HG03558 (cell line): ENCODE results near the gene TSPAN19.
"Not testable (repeated sequence)": the region's sequence is repeated elsewhere in the genome, so short reads cannot be mapped to it uniquely, and the experiment has no call there.

ENCODE experiments used
- ATAC-seq: cut with Tn5 transposase; IDR thresholded peaks from one replicate; pipeline ENCODE4 v1.9.1; 2021; ENCODE audit warnings: moderate number of reproducible peaks; ENCODE audit not compliant: unreplicated experiment; ENCODE audit errors: extremely low read depth

TSPAN19 gene

DNA sequence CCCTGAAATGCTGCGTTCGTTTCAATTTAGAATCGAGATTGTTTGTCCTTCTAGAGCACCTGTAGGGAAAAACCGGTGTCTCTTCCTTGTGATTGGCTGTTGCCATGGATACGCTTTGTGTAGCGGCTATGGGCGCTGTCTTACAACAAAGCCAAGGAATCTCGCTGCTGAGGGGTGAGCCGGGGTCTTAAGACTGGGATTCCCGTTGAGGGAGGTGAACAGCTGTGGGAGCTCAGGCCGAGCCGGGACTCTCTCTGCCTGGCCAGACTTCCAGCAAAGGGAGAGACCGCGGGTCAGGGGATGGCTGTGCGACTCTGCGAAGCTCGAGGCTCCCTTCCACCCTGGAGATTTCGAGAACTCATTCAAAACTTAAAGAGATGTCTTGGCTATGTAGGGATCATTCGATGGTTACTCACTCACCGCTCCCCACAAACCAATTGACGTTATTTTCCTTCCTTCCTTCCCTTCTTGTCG lies at the start of gene TSPAN19, which contains the start of gene LRRIQ1:
Gene TSPAN19, minus strand, starts transcription at position 44 of the 474 bp plus-strand sequence. CDS start 6,331 bp downstream, outside the sequence.
Gene LRRIQ1, plus strand, starts transcription at position 118 of the 474 bp plus-strand sequence. CDS start 1,826 bp downstream, outside the sequence.
- peak; percentile 100 for ATAC-seq

DNA sequence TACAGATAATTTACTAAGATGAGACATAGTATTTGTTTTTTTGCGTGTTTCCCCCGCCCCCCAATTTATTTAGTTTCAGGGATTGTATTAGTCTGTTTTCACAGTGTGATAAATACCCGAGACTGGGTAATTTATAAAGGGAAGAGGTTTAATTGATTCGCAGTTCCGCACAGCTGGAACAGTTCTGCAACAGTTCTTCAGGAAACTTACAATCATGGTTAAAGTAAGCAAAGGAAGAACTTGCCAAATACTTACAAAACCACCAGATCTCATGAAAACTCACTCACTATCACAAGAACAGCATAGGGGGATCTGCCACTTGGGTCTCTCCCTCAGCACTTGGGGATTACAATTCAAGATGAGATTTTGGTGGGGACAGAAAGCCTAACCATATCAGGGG lies 49.0 kb upstream of the TSPAN19 start:
- no peak for ATAC-seq

DNA sequence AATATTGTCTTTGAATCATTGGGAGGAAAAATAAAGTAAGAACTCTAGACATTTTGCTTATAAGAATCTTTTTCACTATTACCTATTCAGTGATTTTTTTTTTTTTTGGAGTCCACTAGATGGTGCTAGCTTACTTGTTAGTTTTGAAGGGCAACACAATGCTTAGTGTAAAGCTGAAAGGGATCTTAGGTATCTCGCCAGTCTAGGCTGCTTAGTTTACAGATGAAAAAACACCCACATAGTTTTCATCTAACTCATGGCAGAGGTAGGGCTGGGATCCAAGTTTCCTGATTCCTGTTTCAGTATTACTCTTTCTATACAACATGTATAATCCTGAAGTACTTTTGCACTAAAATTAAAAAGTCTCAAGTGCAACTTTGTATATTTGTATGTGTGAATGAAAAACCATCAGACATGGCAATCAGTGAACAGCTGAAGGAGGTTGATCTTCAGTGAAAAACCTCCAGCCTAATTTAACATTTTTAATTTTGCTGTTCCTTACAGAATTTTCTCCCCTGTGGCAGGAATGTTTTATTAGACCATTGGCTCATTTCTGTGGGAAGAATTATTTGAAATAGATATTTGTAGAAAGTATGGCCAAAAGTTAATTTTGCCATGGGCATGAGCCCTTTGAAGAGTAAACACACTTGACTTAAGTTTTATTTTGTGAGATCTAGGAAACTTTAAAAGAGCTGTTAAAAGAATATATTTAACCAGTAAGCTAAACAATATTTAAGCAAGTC lies 40.8 kb upstream of the TSPAN19 start:
- peak; percentile 71 for ATAC-seq

DNA sequence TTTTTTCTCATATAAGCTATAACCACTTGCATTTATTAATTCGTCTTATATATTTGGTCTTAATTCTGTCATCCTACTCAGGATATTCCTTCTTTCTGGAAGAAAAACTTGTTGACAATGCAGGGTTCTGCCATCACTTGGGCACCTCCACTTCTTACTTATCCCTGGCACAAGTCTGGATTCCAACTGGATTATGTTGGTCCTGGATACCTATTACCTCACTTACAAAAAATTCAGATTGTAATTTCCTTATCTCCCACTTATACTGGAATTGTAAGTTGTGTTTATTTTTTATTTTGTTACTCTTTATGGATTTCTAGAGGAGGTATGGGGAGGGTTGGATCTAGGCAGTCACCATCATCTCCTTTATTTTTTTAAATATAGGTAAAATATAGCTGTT lies 36.7 kb upstream of the TSPAN19 start:
- ATAC-seq, result no peak

DNA sequence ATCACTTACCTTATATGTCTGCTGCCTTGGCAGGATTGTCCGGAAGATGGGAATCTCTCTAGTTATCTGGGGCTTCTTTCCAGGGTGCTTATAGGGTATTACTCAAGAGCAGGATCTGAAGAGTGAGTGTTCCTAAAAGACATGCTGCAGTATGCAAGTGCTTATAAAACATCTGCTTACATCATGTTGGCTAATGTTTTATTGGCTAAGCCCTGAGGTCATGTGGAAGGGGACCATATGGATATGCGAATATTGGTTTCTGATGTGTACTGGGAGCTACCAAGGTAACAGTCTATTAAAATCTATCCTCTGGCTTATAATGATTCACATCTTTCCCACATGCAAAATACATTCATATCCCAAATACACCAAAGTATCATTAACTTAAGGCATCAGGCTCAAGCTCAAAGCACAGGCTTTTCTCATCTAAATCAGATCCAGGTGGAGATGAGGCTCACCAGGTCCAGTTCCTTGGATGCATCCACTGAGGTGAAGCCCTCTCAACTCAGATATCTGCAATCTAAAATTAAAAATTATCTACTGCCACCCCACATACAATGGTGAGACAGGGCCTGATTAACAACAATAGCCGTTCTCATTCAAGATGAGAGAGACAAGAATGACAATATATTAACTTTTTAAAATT lies 29.9 kb upstream of the TSPAN19 start:
- ATAC-seq, result no peak

DNA sequence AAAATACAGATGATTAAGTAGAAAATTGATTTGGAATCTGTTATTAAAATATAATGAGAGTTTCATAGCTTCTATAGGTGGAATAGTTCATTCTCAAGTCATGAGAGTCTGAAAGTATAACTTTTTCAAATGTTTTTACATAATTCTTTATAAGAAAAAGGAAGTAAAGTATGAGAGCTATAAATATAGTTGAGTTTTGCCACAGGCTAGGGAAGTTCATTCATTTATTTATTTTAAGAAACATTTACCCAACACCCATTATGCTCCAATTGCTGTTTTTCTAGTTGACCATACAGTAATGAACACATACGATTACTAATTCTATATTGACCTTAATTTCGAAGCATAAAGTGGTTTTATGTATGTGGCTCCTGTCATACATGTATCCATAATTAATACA lies 24.8 kb upstream of the TSPAN19 start:
- no peak for ATAC-seq

DNA sequence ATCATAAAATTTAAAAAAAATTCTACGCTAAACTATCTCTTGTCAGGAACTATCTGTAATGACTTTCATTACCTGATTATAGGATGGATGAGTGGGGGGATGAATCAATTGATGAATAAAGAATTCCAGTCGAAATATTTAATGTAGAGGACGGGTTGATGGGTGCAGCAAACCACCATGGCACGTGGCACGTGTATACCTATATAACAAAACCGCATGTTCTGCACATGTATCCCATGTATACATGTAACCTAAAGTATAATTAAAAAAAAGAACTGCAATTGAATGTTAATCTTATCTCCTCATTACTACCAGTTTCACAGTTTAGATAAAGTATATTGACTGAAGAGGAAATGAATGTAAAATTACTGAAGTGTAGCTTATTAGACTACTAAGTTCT lies 23.5 kb upstream of the TSPAN19 start:
- ATAC-seq, result no peak

DNA sequence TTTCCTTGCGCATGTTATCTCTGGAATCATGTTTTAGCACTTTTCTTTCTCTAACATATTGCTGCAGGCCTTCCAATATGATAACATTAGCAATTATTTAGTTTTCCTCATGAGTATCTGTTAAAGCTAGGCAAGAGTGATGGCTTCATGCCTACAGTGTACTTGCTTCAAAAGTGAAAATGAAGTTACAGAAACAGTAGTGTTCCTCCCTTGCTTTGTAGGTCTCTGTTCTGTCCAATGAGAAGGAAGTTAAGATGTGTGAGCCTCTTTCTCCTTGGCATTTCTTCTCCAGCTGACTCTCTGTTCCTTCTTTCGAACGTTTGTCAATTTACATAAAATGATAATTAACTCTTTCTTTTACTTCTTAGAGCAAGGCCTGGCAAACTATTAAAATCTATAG lies 22.3 kb upstream of the TSPAN19 start:
- no peak for ATAC-seq

DNA sequence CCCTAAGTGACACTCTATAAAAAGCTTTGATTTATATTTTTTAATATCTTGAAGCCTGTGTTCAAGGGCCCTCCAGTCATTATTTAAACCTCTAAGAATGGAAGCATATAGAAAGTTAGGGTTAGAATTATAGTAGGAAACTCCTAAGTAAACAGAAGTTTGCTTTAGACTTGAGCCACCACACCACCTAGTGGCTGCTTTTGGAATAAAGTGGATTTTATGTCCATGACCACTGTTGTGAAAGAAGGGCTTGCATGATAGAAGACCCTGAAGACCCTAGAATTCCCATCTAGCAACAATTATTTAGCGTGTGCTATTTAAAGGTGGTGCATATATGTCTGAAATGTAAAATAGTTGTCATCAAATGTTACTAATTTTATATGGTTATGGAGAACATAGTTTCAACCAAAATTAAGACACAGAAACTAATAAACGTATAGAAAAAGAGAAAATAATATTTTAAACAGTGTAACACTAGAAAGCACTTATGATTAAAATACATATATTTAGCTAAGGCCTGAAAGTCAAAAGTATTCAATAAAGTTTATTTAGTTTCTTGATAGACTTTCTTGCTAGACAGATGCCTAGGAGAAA lies 21.4 kb upstream of the TSPAN19 start:
- peak; percentile 47 for ATAC-seq

DNA sequence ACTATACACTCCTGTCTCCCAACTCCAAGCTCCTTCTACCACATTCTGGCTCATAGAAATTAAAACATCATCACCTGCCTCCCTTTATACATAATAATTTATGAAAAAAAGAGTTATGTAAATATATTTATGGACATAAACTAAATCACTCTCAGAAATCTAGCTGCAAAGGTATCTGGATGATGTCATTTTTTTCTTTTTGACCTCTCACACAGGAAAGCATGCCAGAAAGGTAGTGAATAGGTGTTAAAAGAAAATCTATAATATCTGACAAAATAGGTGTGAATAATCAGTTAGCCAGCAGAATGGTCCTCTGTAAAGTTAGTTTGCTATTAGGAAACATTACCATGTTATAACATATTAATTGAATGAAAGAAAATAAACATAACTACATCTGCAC lies 7.8 kb upstream of the TSPAN19 start:
- no peak for ATAC-seq

DNA sequence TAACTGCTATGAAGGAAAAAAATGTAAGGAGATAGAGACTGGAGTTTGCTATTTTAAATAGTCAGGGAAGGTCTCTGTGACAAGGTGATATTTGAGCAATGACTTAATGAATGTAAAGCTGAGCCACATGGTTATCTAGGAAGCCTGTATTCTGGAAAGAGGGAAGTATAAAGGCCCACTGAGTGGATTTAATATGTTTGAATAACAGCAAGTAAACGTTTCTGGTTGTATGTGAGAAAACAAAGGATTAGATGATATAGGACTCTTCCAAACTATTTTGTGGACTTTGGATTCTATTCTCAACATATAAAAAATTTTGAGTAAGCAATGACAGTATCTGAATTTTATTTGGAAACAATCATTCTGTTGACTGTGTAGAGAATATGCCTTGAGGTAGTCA lies 5.3 kb upstream of the TSPAN19 start:
- ATAC-seq, result no peak

DNA sequence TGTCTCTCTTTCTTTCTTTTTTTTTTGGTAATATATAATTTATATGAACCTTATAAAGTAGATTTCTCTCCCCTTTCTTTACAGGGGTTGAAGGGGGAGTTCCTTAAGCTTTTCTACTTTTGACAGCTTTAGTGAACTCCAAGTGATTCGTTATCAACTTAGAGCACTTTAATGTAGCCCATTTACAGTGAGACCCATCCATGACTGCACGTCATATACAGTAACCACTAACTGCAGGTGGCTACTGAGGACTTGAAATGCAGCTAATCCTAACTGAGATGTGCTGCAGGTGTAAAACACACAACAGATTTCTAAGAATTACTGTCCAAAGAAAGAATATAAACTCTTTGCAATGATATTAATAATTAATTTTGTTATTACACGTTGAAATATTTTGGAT lies 656 bp upstream of the TSPAN19 start:
- ATAC-seq, result no peak

DNA sequence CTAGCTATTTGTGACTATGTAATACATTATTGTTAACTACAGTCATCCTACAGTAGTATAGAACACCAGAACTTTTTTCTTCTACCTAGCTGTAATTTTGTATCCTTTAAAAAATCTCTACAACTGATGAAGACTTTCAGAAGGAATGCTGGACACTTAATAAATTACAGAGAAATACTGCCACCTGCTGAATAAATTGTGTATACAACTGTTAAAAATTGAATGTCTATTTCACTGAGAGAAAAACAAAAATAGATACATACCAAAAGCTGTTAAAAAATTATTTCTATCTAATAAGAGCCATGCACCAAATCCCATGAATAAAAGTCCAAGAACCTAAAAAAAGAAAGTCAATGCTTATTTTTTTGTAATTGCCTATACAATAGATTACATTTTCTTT lies 6.6 kb downstream of the TSPAN19 start:
- no peak for ATAC-seq

DNA sequence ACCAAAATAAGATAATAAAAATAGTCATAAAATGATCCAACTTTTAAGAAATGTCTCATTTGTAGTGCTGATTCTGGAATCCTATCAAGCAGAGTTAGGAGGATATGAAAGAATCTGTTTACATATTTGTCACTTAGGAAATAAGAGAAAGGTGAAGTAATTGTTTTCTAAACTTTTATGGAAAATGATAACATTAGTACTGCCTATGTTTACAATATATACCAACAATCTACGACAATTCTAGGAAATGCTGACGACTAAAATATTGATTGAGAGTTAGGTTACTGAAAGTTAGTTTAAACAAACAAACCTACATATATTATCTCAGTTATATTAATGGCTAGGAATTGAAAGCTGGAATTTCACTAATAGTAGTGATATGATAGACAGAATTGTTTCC lies 18.0 kb downstream of the TSPAN19 start:
- ATAC-seq, result no peak

DNA sequence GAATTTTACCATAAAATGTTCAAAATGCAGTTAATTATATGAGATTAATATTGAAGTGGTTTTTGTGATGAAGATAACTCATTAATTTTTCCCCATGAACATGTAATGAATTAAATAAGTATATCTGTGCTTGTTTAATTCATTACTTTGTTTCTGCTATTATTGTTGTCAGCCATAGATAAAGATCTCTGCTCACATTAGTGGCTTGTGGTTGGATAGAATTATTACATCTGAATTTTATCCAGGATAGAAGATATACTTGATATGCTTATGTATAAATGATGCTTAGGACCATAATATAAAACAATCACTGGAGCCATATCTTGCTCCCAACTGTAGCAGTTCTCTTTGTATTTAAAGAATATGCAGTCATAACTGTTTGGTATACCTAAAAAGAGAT lies 18.5 kb downstream of the TSPAN19 start:
- ATAC-seq, result no peak

DNA sequence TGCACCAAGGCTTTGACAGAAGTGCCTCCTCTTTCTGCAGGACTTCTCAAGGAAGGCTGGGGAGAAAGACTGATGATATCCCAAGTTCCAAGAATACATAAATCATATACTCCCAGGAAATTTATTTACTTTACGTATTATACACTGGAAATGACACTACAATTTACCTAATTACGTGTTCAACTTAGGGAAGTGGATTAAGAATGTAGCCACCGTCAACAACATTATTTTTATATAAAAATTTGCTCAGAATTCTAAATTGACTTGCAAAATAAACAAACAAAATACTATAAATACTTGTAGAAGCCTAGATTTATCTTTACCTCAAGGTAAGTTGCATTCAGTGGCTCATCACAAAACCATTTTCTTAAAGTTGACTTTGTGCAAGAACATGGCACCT lies 18.9 kb downstream of the TSPAN19 start:
- ATAC-seq, result no peak

DNA sequence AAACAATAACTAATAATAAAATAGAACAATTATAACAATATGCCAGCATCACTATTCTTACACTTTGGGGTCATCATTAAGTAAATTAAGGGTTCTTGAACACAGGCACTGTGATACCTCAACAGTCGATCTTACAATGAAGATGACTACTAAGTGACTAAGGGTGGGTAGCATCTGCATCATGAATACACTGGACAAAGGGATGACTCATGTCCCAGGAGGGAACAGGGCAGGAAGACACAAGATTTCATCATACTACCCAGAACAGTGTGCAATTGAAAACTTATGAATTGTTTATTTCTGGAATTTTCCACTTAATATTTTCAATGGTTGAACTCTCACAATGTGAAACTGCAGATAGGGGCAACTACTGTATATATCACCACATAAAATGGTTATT lies 19.7 kb downstream of the TSPAN19 start:
- no peak for ATAC-seq

DNA sequence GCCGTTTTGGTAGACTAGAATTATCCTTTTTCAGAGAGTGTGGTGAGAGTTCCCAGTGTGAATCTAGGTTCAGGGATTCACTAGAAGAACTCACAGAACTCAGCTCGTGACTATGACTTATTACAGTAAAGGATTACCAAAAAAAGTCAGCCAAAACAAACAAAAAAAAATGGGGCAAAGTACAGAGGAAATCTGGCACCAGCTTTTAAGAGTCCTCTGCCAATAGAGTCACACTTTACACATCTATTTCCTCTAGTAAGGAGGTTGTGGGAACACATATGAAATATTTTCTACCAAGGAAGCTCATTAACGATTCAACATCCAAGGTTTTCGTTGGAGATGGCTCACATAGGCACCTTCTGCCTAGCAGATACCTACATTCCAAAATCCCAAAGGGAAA lies 28.2 kb downstream of the TSPAN19 start:
- no peak for ATAC-seq

DNA sequence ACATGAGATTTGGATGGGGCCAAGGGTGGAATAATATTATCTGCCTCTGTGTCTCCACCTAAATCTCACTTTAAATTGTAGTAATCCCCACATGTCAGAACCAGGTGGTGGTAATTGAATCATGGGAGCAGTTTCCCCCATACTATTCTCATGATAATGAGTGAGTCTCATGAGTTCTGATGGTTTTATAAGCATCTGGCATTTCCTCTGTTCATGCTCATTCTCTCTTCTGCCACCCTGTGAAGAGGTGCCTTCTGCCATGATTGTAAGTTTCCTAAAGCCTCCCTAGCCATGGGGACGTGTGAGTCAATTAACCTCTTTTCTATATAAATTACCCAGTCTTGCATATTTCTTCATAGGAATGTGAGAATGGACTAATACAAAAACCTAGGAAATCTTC lies 29.9 kb downstream of the TSPAN19 start:
- no peak for ATAC-seq

DNA sequence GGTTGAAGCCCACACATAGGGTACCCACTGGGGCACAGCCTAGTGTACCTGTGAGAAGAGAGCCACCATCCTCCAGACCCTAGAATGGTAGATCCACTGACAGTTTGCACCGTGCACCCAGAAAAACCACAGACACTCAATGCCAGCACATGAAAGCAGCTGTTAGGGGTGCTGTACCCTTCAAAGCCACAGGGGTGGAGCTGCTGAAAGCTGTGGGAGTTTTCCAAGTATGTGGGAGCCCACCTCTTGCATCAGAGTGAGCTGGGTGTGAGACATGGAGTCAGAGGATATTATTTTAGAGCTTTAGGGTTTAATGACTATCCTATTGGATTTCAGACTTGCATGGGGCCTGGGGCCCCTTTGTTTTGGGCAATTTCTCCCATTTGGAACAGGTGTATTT lies 30.5 kb downstream of the TSPAN19 start:
- ATAC-seq, result no peak

DNA sequence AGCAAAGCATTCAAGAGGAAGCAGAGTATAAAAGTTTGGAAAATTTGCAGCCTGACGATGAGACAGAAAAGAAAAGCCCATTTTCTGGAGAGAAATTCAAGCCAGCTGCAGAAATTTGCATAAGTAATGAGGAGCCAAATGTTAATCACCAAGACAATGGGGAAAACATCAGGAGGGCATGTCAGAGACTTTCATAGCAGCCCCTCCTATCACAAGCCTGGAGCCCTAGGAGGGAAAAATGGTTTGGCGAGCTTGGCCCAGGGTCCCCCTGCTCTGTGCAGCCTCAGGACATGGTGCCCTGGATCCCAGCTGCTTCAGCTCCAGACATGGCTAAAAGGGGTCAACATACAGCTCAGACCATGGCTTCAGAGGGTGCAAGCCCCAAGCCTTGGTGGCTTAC lies 31.0 kb downstream of the TSPAN19 start:
- not testable (repeated sequence) for ATAC-seq
